Ascending aorta (tissue), 2 donors: ENCODE data around the gene ACR. TPM values are rescaled to one million over a fixed set of nuclear protein-coding genes. Genes with fewer than 3 reads are reported as not detected.
A peak's percentile ranks its signal among the peaks of the same experiment; 100 is the strongest.
"Not testable (repeated sequence)": the region's sequence is repeated elsewhere in the genome, so short reads cannot be mapped to it uniquely, and the experiment has no call there.

Source experiments
- DNase-seq, 2 donors: peaks; one replicate each; pipeline ENCODE4 v3.0.0-alpha.2; 2019; ENCODE audit warnings: low spot score in 2 of 2
- H3K27ac ChIP-seq, 2 donors: fragments of 200-600 bp; sonication (generic); one replicate each; pipeline ENCODE4 v1.5.1; 2016 to 2017; ENCODE audit warnings: mild to moderate bottlenecking in 1 of 2
- H3K27me3 ChIP-seq: fragments of 200-600 bp; sonication (generic); one replicate; pipeline ENCODE4 v1.5.1; 2017
- H3K36me3 ChIP-seq, 2 donors: fragments of 200-600 bp; sonication (generic); one replicate each; pipeline ENCODE4 v1.5.1; 2016
- H3K4me1 ChIP-seq, 2 donors: fragments of 200-600 bp; sonication (generic); one replicate each; pipeline ENCODE4 v1.5.1; 2016 to 2017; ENCODE audit warnings: mild to moderate bottlenecking in 1 of 2
- H3K4me3 ChIP-seq, 2 donors: fragments of 200-600 bp; sonication (generic); one replicate each; pipeline ENCODE4 v1.5.1; 2016 to 2017; ENCODE audit warnings: mild to moderate bottlenecking in 1 of 2
- H3K9me3 ChIP-seq, 2 donors: fragments of 200-600 bp; sonication (generic); one replicate each; pipeline ENCODE4 v1.5.1; 2016
- CTCF ChIP-seq, 3 experiments: fragments of 200-600 bp in 2 of 3; fragments of 450-650 bp in 1 of 3; sonication (generic) in 2 of 3; IDR thresholded peaks; one replicate each; pipeline ENCODE4 v1.5.1; 2016 to 2019; ENCODE audit warnings: antibody characterized with exemption in 3 of 3, mild to moderate bottlenecking in 1 of 3, moderate library complexity in 1 of 3
- intact Hi-C: fragments of 100-400 bp; cut with DNase I; formaldehyde crosslinking; loops from one replicate; pipeline ENCODE4 v1.15.1; 2023
- total RNA-seq: library from RNA; depleted of rRNA; stranded (reverse); fragments of >200 nt; gene quantifications from one replicate; pipeline ENCODE4 v1.1.0, GENCODE V29; 2016

ACR gene
- total RNA-seq, 1 donor from 2014 or later: not detected

- Histone ChIP-seq H3K27me3 (no peaks in the 10 kb centered on the region), H3K4me3 (no peak overlapping the region), H3K4me1 (no peaks in the 10 kb centered on the region), H3K27ac (no peak overlapping the region), H3K36me3 (no peaks in the 10 kb centered on the region), H3K9me3 (no peaks in the 10 kb centered on the region)
- intact Hi-C loops: no loop called here
- TF ChIP-seq CTCF (IDR thresholded peaks at IDR 0.05): no peak
- DNase-seq: peak in 1 of 2 donors; percentile 48
Measured at GRCh38 chr22:50739894-50740293, 1.9 kb downstream of the ACR start.

- H3K27me3 ChIP-seq, H3K27ac ChIP-seq, H3K9me3 ChIP-seq, intact Hi-C loops, H3K4me1 ChIP-seq, H3K36me3 ChIP-seq, DNase-seq, H3K4me3 ChIP-seq: not testable (repeated sequence)
Measured at GRCh38 chr22:50740714-50741113, 2.7 kb downstream of the ACR start.

GRCh38 chr22:50744424-50744823 lies 6.4 kb downstream of the ACR start:
- H3K4me1 ChIP-seq, H3K27ac ChIP-seq, H3K36me3 ChIP-seq, H3K4me3 ChIP-seq, intact Hi-C loops, H3K9me3 ChIP-seq, H3K27me3 ChIP-seq: not testable (repeated sequence)
- DNase-seq: peak in 1 of 2 donors; percentile 34

- H3K9me3 ChIP-seq, H3K27me3 ChIP-seq, H3K27ac ChIP-seq, H3K4me3 ChIP-seq, H3K4me1 ChIP-seq, intact Hi-C loops, DNase-seq, H3K36me3 ChIP-seq: not testable (repeated sequence)
Measured at GRCh38 chr22:50747521-50747920, 9.5 kb downstream of the ACR start.

- H3K9me3 ChIP-seq, H3K27ac ChIP-seq, intact Hi-C loops, H3K4me1 ChIP-seq, H3K27me3 ChIP-seq, H3K36me3 ChIP-seq, H3K4me3 ChIP-seq, DNase-seq: not testable (repeated sequence)
Measured at GRCh38 chr22:50748630-50749029, 10.6 kb downstream of the ACR start.

GRCh38 chr22:50749302-50750074 lies 11.5 kb downstream of the ACR start:
- H3K4me3 ChIP-seq, DNase-seq, H3K4me1 ChIP-seq, H3K27me3 ChIP-seq, intact Hi-C loops, H3K36me3 ChIP-seq, H3K27ac ChIP-seq, H3K9me3 ChIP-seq: not testable (repeated sequence)

- H3K27me3 ChIP-seq, DNase-seq, intact Hi-C loops, H3K36me3 ChIP-seq, H3K4me3 ChIP-seq, H3K4me1 ChIP-seq, H3K9me3 ChIP-seq, H3K27ac ChIP-seq: not testable (repeated sequence)
Measured at GRCh38 chr22:50755251-50755650, 17.2 kb downstream of the ACR start.

GRCh38 chr22:50756406-50756805 lies 18.4 kb downstream of the ACR start:
- intact Hi-C loops, DNase-seq, H3K4me3 ChIP-seq, H3K36me3 ChIP-seq, H3K27me3 ChIP-seq, H3K9me3 ChIP-seq, H3K27ac ChIP-seq, H3K4me1 ChIP-seq: not testable (repeated sequence)

GRCh38 chr22:50756949-50757491 lies 19.0 kb downstream of the ACR start:
- not testable (repeated sequence) for DNase-seq
- peak overlapping the region; percentile 43 to 52 for H3K4me3 ChIP-seq

GRCh38 chr22:50759597-50760341 lies 21.8 kb downstream of the ACR start:
- H3K4me3 ChIP-seq, H3K27me3 ChIP-seq, H3K36me3 ChIP-seq, H3K4me1 ChIP-seq, DNase-seq, intact Hi-C loops, H3K27ac ChIP-seq, H3K9me3 ChIP-seq: not testable (repeated sequence)

More at GRCh38 chr22:50756949-50757491, 19.0 kb downstream of the ACR start:
- intact Hi-C loops, H3K27ac ChIP-seq, H3K4me1 ChIP-seq, H3K27me3 ChIP-seq, H3K36me3 ChIP-seq, H3K9me3 ChIP-seq: not testable (repeated sequence)

- DNase-seq, H3K27ac ChIP-seq, H3K4me1 ChIP-seq, H3K36me3 ChIP-seq, H3K9me3 ChIP-seq, H3K4me3 ChIP-seq, intact Hi-C loops, H3K27me3 ChIP-seq: not testable (repeated sequence)
Measured at GRCh38 chr22:50761829-50762228, 23.8 kb downstream of the ACR start.

GRCh38 chr22:50764288-50764687 lies 26.3 kb downstream of the ACR start:
- DNase-seq, H3K4me3 ChIP-seq, intact Hi-C loops, H3K4me1 ChIP-seq, H3K36me3 ChIP-seq, H3K27ac ChIP-seq, H3K27me3 ChIP-seq, H3K9me3 ChIP-seq: not testable (repeated sequence)
